Measurements from ENCODE around the gene HES5.

HES5 gene

GRCh38 chr1:2548068-2548589 lies 18.1 kb upstream of the HES5 start:
- ATAC-seq (replicated peaks) (peak; percentile 32), DNase-seq (peak; percentile 77 to 81 (median 80))
- Mint-ChIP-seq H3K4me1 (ENCODE audit: low read depth in 2 of 2) (peaks cover 7 to 24% of the 10 kb centered on the region in 2 donors), H3K27ac (peak overlapping the region; percentile 94 to 98), H3K27me3 (no peaks in the 10 kb centered on the region), H3K9me3 (no peaks in the 10 kb centered on the region), H3K36me3 (ENCODE audit: insufficient read depth) (peaks cover 29% of the 10 kb centered on the region), H3K4me3 (peak overlapping the region; percentile 88 to 92)

DNA sequence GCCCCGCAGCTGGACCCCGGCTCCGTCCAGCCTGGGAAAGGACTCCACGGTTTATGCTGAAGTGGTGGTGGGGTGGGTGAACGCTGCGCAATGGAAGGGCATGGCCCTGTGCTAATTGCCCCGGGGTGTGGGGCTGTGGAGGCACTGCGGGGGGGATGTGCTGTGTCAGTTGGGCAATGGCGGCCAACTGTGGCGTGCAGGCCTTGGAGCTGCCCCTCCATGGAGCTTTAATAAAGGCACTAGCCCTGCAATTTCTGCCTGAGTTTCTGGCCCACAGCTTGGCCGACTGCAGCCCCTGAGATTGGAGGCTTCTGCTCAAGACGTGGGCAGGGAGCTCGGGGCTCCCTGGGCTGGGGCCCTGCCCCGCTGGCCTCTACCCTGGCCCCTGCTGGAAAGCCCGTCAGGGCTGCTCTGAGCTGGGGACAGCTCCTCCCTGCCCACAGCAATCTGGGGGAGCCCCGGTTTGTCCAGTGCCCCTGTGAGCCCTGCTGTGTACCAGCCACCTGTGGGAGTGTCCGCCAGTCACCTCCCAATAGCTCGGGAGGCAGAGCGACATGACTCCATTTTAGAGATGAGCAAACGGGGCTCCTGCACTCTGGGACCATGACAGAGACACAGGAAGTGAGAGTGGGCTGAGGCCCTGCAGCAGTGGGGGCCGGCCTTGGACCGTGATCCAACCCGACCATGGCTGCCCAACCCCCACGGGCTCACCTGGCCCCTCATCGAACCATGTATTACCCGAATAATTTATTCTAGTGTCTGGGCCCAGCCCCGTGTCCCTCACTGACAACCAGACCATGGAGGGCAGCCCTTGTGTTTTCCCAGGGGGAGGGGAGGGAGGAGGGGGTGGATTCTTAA lies 17.4 kb upstream of the HES5 start:
- Mint-ChIP-seq H3K4me1 (ENCODE audit: low read depth in 2 of 2) (peaks cover 7 to 24% of the 10 kb centered on the region in 2 donors), H3K4me3 (peak overlapping the region; percentile 88 to 92), H3K36me3 (ENCODE audit: insufficient read depth) (peaks cover 29% of the 10 kb centered on the region), H3K27ac (peak overlapping the region; percentile 94 to 98), H3K27me3 (no peaks in the 10 kb centered on the region), H3K9me3 (no peaks in the 10 kb centered on the region)
- peak; percentile 54 to 57 (median 57) for DNase-seq
- ATAC-seq (replicated peaks), result peak; percentile 22

- H3K4me1 Mint-ChIP-seq (ENCODE audit: low read depth in 2 of 2), result peaks cover 7 to 24% of the 10 kb centered on the region in 2 donors
- no peaks in the 10 kb centered on the region for H3K27me3 Mint-ChIP-seq
- no peaks in the 10 kb centered on the region for H3K9me3 Mint-ChIP-seq
- H3K36me3 Mint-ChIP-seq (ENCODE audit: insufficient read depth), result peaks cover 33% of the 10 kb centered on the region
- peak; percentile 77 to 80 (median 78) for DNase-seq
- H3K27ac Mint-ChIP-seq, result peak overlapping the region; percentile 94 to 98
- H3K4me3 Mint-ChIP-seq, result peak overlapping the region; percentile 88 to 92
- ATAC-seq (replicated peaks), result peak; percentile 50
Measured at GRCh38 chr1:2546515-2547209, 16.6 kb upstream of the HES5 start.

- Mint-ChIP-seq H3K27me3 (no peaks in the 10 kb centered on the region), H3K36me3 (ENCODE audit: insufficient read depth) (peaks cover 33% of the 10 kb centered on the region), H3K27ac (peak overlapping the region; percentile 94 to 98), H3K4me1 (ENCODE audit: low read depth in 2 of 2) (peaks cover 11 to 24% of the 10 kb centered on the region in 2 donors), H3K9me3 (no peaks in the 10 kb centered on the region), H3K4me3 (peak overlapping the region; percentile 88 to 92)
- peak; percentile 54 for ATAC-seq (replicated peaks)
- DNase-seq, result peak; percentile 83 to 88 (median 87)
Measured at GRCh38 chr1:2545754-2546514, 15.9 kb upstream of the HES5 start.

DNA sequence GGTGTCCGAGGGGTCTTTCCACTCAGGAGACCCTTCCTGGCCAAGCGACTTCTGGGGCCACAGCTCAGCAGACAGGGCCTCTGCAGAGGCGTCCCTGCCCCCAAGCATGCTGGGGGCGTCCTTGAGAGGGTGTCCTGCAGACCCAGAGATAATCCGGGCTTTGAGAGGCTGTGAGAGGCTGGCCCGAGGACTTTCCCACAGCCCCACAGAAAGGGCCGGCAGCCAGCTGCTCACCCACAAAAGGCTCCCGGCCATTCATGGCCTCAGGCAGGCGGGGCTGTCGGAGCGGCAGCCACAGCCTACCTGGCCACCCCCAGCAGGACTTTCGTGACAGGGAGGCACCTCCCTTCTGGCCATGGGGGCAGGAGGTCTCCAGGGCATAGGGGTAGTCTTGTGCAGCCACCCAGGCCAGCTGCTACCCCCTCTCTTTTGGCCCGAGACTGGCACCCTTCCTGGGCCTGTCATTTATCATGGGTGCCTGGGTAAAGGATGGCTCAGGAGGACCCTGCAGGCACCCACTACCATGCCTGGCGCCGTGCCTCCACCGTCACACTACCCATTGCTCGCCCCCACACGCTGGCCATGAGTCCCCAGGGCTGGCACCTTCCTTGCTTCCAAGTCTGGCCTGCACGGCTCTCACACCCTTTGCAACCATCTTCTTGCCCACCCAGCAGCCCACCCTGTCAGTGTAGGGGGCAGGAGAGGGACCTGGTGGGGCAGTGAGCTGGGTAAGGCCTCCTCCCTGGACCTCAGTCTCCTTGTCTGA lies 15.0 kb upstream of the HES5 start:
- DNase-seq (no peak), ATAC-seq (replicated peaks) (no peak)
- peak overlapping the region; percentile 4 to 27 for H3K4me3 Mint-ChIP-seq
- H3K9me3 Mint-ChIP-seq, result no peaks in the 10 kb centered on the region
- H3K27ac Mint-ChIP-seq, result peak overlapping the region in 1 of 2 donors; percentile 94
- peaks cover 33% of the 10 kb centered on the region for H3K36me3 Mint-ChIP-seq (ENCODE audit: insufficient read depth)
- peaks cover 11 to 22% of the 10 kb centered on the region in 2 donors for H3K4me1 Mint-ChIP-seq (ENCODE audit: low read depth in 2 of 2)
- H3K27me3 Mint-ChIP-seq, result no peaks in the 10 kb centered on the region

DNA sequence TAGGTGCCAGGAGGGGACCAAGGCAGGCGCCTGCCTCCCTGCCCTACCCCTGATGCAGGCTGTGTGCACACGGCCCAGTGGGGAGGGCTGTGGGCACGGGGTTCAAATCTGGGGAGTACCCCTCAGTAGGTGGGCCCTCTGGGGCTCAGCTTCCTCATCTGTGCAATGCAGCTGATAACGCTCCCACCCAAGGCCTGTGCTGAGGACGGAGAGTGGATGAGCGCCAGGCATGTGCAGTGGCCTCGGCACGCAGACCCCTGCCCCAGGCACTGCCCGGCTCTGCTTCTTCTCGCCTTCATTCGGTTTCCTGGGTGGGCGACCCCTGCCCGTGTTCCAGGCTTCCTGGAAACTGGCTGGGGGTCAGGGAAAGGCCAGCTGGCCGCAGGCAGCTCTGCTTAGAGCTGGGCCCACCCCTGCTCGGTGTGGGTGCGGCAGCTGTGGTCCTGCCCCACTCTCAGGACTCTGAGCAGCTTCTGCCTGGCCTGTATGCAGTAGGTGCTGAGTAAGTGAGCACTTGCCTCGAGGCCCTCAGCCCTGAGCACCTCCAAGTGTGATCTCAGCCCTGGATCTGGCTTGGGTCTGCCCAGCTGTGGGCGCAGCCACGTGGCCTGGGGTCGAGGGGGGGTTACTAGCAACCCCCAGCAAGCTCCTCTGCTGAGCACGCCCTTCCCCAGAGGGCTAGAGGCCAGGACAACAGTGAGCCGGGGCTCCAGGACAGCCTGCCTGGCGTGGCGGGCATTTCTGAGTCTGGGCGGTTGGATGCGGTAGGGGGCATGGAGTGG lies 14.2 kb upstream of the HES5 start:
- H3K27me3 Mint-ChIP-seq, result no peaks in the 10 kb centered on the region
- peaks cover 33% of the 10 kb centered on the region for H3K36me3 Mint-ChIP-seq (ENCODE audit: insufficient read depth)
- no peak for DNase-seq
- H3K4me3 Mint-ChIP-seq, result peak overlapping the region in 1 of 2 donors; percentile 27
- no peaks in the 10 kb centered on the region for H3K9me3 Mint-ChIP-seq
- peaks cover 11 to 22% of the 10 kb centered on the region in 2 donors for H3K4me1 Mint-ChIP-seq (ENCODE audit: low read depth in 2 of 2)
- H3K27ac Mint-ChIP-seq, result peak overlapping the region in 1 of 2 donors; percentile 32
- no peak for ATAC-seq (replicated peaks)

- peaks cover 30% of the 10 kb centered on the region for H3K36me3 Mint-ChIP-seq (ENCODE audit: insufficient read depth)
- H3K4me3 Mint-ChIP-seq, result no peak overlapping the region
- ATAC-seq (replicated peaks) (no peak), DNase-seq (peak; percentile 42 to 54 (median 51))
- H3K4me1 Mint-ChIP-seq (ENCODE audit: low read depth in 2 of 2), result peaks cover 6 to 17% of the 10 kb centered on the region in 2 donors
- H3K9me3 Mint-ChIP-seq, result no peaks in the 10 kb centered on the region
- H3K27me3 Mint-ChIP-seq, result no peaks in the 10 kb centered on the region
- no peak overlapping the region for H3K27ac Mint-ChIP-seq
Measured at GRCh38 chr1:2543543-2544092, 13.6 kb upstream of the HES5 start.

DNA sequence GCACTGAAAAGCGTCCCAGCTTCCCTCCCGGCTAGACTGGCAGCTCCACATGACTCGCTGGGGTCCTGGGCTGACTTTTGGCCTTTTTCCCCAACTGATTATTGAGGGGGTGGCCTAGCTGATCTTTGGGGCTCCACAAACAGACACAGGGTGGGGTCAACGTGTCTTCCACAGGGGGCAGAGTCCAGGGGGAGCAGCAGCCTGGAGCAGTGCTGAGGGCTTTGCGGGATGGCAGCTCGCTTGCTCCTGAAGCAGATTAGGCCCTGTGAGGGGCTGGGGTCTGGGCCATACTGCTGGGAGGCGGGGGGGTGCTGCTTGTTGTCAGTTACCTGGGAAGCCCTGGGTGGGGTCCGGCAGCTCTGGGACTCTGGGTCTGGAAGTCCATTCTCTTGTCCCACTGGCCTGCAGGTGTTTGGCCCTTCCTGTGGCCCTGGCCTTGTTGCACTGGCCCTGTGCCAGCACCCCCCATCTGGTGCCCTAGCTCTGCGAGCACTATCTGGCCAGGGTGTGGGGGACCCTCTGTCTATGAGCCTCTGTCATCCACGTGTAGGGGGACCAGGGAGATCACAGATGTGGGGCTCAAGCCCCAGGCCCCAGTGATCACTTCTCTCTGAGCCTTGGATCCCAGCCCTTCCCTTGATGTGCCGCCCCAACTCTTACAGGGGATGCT lies 12.3 kb upstream of the HES5 start:
- no peak overlapping the region for H3K27ac Mint-ChIP-seq
- H3K4me1 Mint-ChIP-seq (ENCODE audit: low read depth in 2 of 2), result peaks cover 3 to 11% of the 10 kb centered on the region in 2 donors
- no peaks in the 10 kb centered on the region for H3K27me3 Mint-ChIP-seq
- H3K4me3 Mint-ChIP-seq, result no peak overlapping the region
- peaks cover 18% of the 10 kb centered on the region for H3K36me3 Mint-ChIP-seq (ENCODE audit: insufficient read depth)
- ATAC-seq (replicated peaks) (no peak), DNase-seq (no peak)
- no peaks in the 10 kb centered on the region for H3K9me3 Mint-ChIP-seq

DNA sequence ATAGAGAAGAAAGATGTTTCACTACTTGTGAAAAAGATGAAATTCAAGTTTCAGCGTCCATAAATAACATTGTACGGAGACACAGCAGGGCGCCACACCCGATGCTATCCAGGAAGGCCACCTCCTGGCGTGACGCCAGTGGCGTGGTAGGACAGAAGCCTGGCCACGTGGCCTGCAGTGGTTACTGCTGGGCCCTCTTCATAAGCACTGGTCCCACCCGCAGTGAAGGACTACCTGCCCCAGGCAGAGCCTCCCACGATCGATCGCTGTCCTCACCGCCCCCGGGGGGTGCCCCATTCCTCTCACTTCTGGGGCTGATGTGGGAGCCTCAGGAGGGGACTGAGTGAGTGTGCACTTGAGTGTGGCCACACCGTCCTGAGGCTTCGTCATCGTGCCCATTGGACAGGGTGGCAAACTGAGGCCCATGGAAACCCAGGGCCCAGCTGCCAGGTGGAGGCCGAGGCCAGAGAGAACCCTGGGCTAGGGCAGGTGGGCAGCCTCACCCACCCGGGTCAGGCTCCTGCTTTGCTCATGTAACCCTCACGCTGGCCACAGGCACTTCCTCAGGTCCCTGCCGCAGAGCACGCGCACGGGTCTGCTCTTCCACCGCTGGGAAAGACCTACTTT lies 11.7 kb upstream of the HES5 start:
- no peak for ATAC-seq (replicated peaks)
- no peak overlapping the region for H3K4me3 Mint-ChIP-seq

DNA sequence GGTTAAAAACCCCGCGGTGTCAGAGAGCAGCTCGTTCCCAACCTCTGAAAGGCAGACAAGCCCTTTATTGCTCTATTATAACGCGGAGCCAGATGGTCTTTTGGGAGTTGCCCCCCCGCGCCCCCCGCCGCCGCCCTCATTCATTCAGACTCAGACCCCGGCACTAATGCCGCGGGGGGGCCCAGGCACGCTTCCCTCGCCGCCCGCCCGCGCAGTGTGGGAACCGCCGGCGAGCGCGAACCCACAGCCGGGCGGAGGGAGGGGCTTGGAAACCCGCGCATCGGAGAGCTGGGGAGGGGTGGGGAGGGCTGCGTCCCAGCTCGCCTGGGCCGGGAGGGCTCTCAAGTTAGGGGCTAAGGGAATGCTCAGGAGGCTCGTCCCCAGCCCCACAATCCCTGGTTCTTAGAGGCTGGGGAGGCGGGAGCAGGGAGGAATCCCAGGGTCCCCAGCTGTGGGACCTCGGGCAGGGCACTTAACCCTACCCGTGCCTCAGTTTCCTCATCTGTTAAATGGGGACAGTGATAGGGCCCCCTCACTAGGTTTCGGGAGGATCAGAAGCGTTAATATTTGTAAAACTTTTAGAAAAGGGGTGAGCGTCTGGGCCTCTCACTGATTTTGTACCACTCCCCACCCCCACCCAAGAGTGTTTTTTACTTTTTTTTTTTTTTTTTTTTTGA lies 10.9 kb upstream of the HES5 start:
- Mint-ChIP-seq H3K4me1 (ENCODE audit: low read depth in 2 of 2) (peaks cover 3 to 9% of the 10 kb centered on the region in 2 donors), H3K27me3 (peaks cover 4 to 11% of the 10 kb centered on the region in 2 donors), H3K9me3 (no peaks in the 10 kb centered on the region), H3K36me3 (ENCODE audit: insufficient read depth) (peaks cover 4% of the 10 kb centered on the region), H3K27ac (no peak overlapping the region), H3K4me3 (no peak overlapping the region)
- ATAC-seq (replicated peaks), result peak; percentile 31
- no peak for DNase-seq

More for the DNA sequence above, 11.7 kb upstream of the HES5 start:
- no peaks in the 10 kb centered on the region for H3K9me3 Mint-ChIP-seq
- no peak for DNase-seq
- peaks cover 3 to 7% of the 10 kb centered on the region in 2 donors for H3K4me1 Mint-ChIP-seq (ENCODE audit: low read depth in 2 of 2)
- H3K36me3 Mint-ChIP-seq (ENCODE audit: insufficient read depth), result peaks cover 11% of the 10 kb centered on the region
- peaks cover 0 to 3% of the 10 kb centered on the region in 2 donors for H3K27me3 Mint-ChIP-seq
- no peak overlapping the region for H3K27ac Mint-ChIP-seq

Data from effector memory CD8-positive, alpha-beta T cell (primary cell).